Heart left ventricle (tissue), 16 donors: ENCODE measurements around the gene MST1. TPM values are rescaled to one million over a fixed set of nuclear protein-coding genes. Genes with fewer than 3 reads are reported as not detected.

Experiments
- ATAC-seq, 4 donors: fragments of 200-7000 bp; cut with Tn5 transposase; one replicate each; pipeline ENCODE4 v1.9.1; 2020 to 2022; ENCODE audit warnings: moderate library complexity in 4 of 4, mild to moderate bottlenecking in 3 of 4, moderate number of reproducible peaks in 1 of 4
- DNase-seq, 5 donors: peaks; one replicate each; pipeline ENCODE4 v3.0.0-alpha.2; 2020
- H3K27ac ChIP-seq, 12 donors: fragments of 200-600 bp; sonication (generic) in 4 of 12; one replicate each; pipeline versions ENCODE4 v1.5.0 to v1.8.0; 2016 to 2022; ENCODE audit warnings: mild to moderate bottlenecking in 2 of 12
- H3K27me3 ChIP-seq, 9 donors: fragments of 200-600 bp; sonication (generic) in 2 of 9; one replicate each; pipeline versions ENCODE4 v1.5.1 to v1.8.0; 2016 to 2022; ENCODE audit warnings: mild to moderate bottlenecking in 3 of 9
- H3K36me3 ChIP-seq, 9 donors: fragments of 200-600 bp; sonication (generic) in 2 of 9; one replicate each; pipeline versions ENCODE4 v1.5.0 to v1.8.0; 2018 to 2022; ENCODE audit warnings: mild to moderate bottlenecking in 2 of 9
- H3K4me1 ChIP-seq, 12 donors: fragments of 200-600 bp; sonication (generic) in 4 of 12; one replicate each; pipeline versions ENCODE4 v1.5.0 to v1.8.0; 2016 to 2022; ENCODE audit warnings: mild to moderate bottlenecking in 3 of 12
- H3K4me3 ChIP-seq, 12 donors: fragments of 200-600 bp; sonication (generic) in 4 of 12; one replicate each; pipeline versions ENCODE4 v1.5.0 to v1.8.0; 2017 to 2022; ENCODE audit warnings: mild to moderate bottlenecking in 9 of 12, moderate library complexity in 4 of 12
- H3K9me3 ChIP-seq, 12 donors: fragments of 200-600 bp; sonication (generic) in 4 of 12; one replicate each; pipeline versions ENCODE4 v1.5.0 to v1.8.0; 2016 to 2022; ENCODE audit warnings: mild to moderate bottlenecking in 1 of 12
- POLR2A ChIP-seq, 2 donors: fragments of 450-650 bp; IDR thresholded peaks; one replicate each; pipeline ENCODE4 v1.6.1; 2017; ENCODE audit warnings: antibody characterized with exemption in 2 of 2, mild to moderate bottlenecking in 2 of 2, moderate library complexity in 2 of 2
- WGBS, 4 donors: extraction: QIAGEN DNeasy Blood & Tissue Kit in 2 of 4; methylation state at CpG; one replicate each; pipeline versions ENCODE4 v1.1.5 to v1.1.7; 2013 to 2018; 5-methylcytosine and 5-hydroxymethylcytosine counted together
- intact Hi-C, 10 donors: fragments of 100-400 bp; cut with DNase I; formaldehyde crosslinking; loops; one replicate each; pipeline versions ENCODE4 v1.11.1 to v1.14.2; 2022
- polyA plus RNA-seq, 2 donors: library from polyadenylated mRNA; stranded (reverse); fragments of 200-250 nt; gene quantifications; one replicate each; pipeline ENCODE4 v1.2.3, GENCODE V29; 2013
- total RNA-seq, 9 donors: library from RNA; depleted of rRNA in 2 of 9; stranded (reverse); fragments of >200 nt in 2 of 9; fragmentation: NEBNext Ultra II Directional in 3 of 9; extraction: Animal tissue kit (Norgen Biotek cat#: 25700) in 3 of 9; gene quantifications; one replicate each; pipeline versions ENCODE4 v1.1.0 to v1.2.4, GENCODE V29; 2016 to 2023
- TF ChIP-seq, protein P1 (sequence below), 12 donors: fragments of 200-600 bp; sonication (generic) in 4 of 12; IDR thresholded peaks; one replicate each; pipeline versions ENCODE4 v1.5.0 to v1.8.0; 2018 to 2022; ENCODE audit warnings: antibody characterized with exemption in 12 of 12, mild to moderate bottlenecking in 5 of 12
- donor health status: ischemic (EF 13 %, LVEDD 7.1; RV severe dilation, severe dysfunction).
- donor health status: healthy with polysubstance abuse.
- donor health status: DM: no; HTN: yes; CAD: no.
- donor health status: DM: no; HTN: no; CAD: no.
- donor health status: ischemic (EF 25% LVEDD 6.9; RV normal size, moderate dysfunction).
- donor health status: ischemic (EF 25% LVEDD 5.7; RV mildly dilated, moderate dysfunction).
- donor health status: healthy.
- donor health status: DM: yes; HTN: yes; CAD: no.
- donor health status: ischemic (EF 35%, LVEDD 5.7; RV mildly dilated, moderate dysfunction).
- donor health status: nonischemic (EF 11% LVEDD 7.7; RV severe dilation, severe dysfunction).
- donor health status: DM: yes; HTN: yes; CAD: no.
- donor health status: PGD.
- donor health status: ischemic (EF 29% LVEDD 5.4; RV normal size, mild dysfunction).
- donor health status: nonischemic (EF 23%, LVEDD 6.1; RV moderate dilation, normal function).

Gene MST1
- total and polyA plus RNA-seq, 11 donors, result 1.8 to 29.4 (median 3.2) TPM

GRCh38 chr3:49713336-49714105 lies 24.2 kb upstream of the MST1 start:
- peak in 2 of 5 donors; percentile 18 to 55 for DNase-seq
- peaks cover 0 to 56% (median 29%) of the 10 kb centered on the region in 9 donors for H3K36me3 ChIP-seq
- no peaks in the 10 kb centered on the region for H3K27me3 ChIP-seq
- no peak overlapping the region for H3K27ac ChIP-seq
- TF ChIP-seq, protein P1, sequence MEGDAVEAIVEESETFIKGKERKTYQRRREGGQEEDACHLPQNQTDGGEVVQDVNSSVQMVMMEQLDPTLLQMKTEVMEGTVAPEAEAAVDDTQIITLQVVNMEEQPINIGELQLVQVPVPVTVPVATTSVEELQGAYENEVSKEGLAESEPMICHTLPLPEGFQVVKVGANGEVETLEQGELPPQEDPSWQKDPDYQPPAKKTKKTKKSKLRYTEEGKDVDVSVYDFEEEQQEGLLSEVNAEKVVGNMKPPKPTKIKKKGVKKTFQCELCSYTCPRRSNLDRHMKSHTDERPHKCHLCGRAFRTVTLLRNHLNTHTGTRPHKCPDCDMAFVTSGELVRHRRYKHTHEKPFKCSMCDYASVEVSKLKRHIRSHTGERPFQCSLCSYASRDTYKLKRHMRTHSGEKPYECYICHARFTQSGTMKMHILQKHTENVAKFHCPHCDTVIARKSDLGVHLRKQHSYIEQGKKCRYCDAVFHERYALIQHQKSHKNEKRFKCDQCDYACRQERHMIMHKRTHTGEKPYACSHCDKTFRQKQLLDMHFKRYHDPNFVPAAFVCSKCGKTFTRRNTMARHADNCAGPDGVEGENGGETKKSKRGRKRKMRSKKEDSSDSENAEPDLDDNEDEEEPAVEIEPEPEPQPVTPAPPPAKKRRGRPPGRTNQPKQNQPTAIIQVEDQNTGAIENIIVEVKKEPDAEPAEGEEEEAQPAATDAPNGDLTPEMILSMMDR (IDR thresholded peaks at IDR 0.05), result no peak
- TF ChIP-seq POLR2A (IDR thresholded peaks at IDR 0.05), result no peak
- intact Hi-C loops, result loop anchor here in 2 of 10 donors (10.0 kb wide), 2 partner anchors 121 to 191 kb away; partner anchors contain the start of gene MST1R (in 1 of the 2)
- ATAC-seq, result no peak
- no peaks in the 10 kb centered on the region for H3K9me3 ChIP-seq
- H3K4me3 ChIP-seq, result no peak overlapping the region
- 92 to 97% (median 95%) methylated on average over 21 to 25 of the region's 25 CpGs for WGBS, 4 donors
- H3K4me1 ChIP-seq, result peaks cover 0 to 4% (median under 1%) of the 10 kb centered on the region in 12 donors

GRCh38 chr3:49712631-49713317 lies 23.5 kb upstream of the MST1 start:
- Histone ChIP-seq H3K4me1 (no peaks in the 10 kb centered on the region), H3K27ac (no peak overlapping the region), H3K27me3 (no peaks in the 10 kb centered on the region), H3K9me3 (no peaks in the 10 kb centered on the region), H3K36me3 (peaks cover 0 to 56% (median 34%) of the 10 kb centered on the region in 9 donors), H3K4me3 (no peak overlapping the region)
- ATAC-seq (no peak), DNase-seq (peak in 2 of 5 donors; percentile 5 to 42)
- 61 to 79% (median 73%) methylated on average over 5 to 7 of the region's 7 CpGs for WGBS, 4 donors
- TF ChIP-seq, protein P1 (IDR thresholded peaks at IDR 0.05), result no peak
- TF ChIP-seq POLR2A (IDR thresholded peaks at IDR 0.05), result no peak
- intact Hi-C loops, result loop anchor here in 2 of 10 donors (10.0 kb wide), 2 partner anchors 122 to 192 kb away; partner anchors contain the start of gene MST1R (in 1 of the 2)

DNA sequence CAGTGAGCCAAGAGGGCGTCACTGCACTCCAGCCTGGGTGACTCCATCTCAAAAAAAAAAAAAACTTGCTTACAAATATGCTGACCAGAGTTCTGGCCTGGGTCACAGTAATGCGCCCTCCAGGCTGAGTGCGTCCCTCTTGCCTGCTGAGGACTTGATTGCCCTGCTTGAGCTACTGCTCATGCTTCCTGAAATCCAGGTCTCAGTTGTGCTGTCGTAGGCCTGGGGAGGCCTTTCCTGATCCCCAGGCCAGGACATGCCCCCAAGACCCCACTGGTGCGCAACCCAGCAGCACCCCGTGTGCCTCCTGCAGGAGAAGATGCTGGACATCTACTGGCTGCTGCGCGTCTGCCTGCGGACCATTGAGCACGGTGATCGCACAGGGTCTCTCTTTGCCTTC lies 22.9 kb upstream of the MST1 start:
- no peak overlapping the region for H3K27ac ChIP-seq
- no peaks in the 10 kb centered on the region for H3K9me3 ChIP-seq
- 91 to 97% (median 95%) methylated on average over 6 to 11 of the region's 11 CpGs for WGBS, 4 donors
- peaks cover 0 to 55% (median 36%) of the 10 kb centered on the region in 9 donors for H3K36me3 ChIP-seq
- TF ChIP-seq POLR2A (IDR thresholded peaks at IDR 0.05), result no peak
- TF ChIP-seq, protein P1 (IDR thresholded peaks at IDR 0.05), result no peak
- no peaks in the 10 kb centered on the region for H3K27me3 ChIP-seq
- intact Hi-C loops, result loop anchor here in 2 of 10 donors (10.0 kb wide), 2 partner anchors 123 to 193 kb away; partner anchors contain the start of gene MST1R (in 1 of the 2)
- no peaks in the 10 kb centered on the region for H3K4me1 ChIP-seq
- no peak for ATAC-seq
- peak in 2 of 5 donors; percentile 1 to 38 for DNase-seq
- no peak overlapping the region for H3K4me3 ChIP-seq

- WGBS, 4 donors, result 89 to 96% (median 92%) methylated on average over 5 of the region's 5 CpGs
- intact Hi-C loops, result loop anchor here in 2 of 10 donors (10.0 kb wide), 2 partner anchors 123 to 193 kb away; partner anchors contain the start of gene MST1R (in 1 of the 2)
- H3K4me3 ChIP-seq, result no peak overlapping the region
- DNase-seq (peak in 1 of 5 donors; percentile 10), ATAC-seq (no peak)
- no peak overlapping the region for H3K27ac ChIP-seq
- TF ChIP-seq POLR2A (IDR thresholded peaks at IDR 0.05), result no peak
- TF ChIP-seq, protein P1 (IDR thresholded peaks at IDR 0.05), result no peak
- no peaks in the 10 kb centered on the region for H3K4me1 ChIP-seq
- no peaks in the 10 kb centered on the region for H3K27me3 ChIP-seq
- H3K36me3 ChIP-seq, result peaks cover 0 to 54% (median 33%) of the 10 kb centered on the region in 9 donors
- H3K9me3 ChIP-seq, result no peaks in the 10 kb centered on the region
Measured at GRCh38 chr3:49711489-49711888, 22.2 kb upstream of the MST1 start.
